Lower leg skin (tissue), 3 donors: Measurements from ENCODE around the gene BACE1-AS.

Source experiments
- CTCF ChIP-seq, 3 donors: fragments of 450-650 bp; IDR thresholded peaks; one replicate each; pipeline ENCODE4 v1.5.1; 2016; ENCODE audit warnings: antibody characterized with exemption in 3 of 3, mild to moderate bottlenecking in 3 of 3, moderate library complexity in 2 of 3
- POLR2A ChIP-seq, 2 donors: fragments of 450-650 bp; IDR thresholded peaks; one replicate each; pipeline ENCODE4 v1.6.1; 2016 to 2017; ENCODE audit warnings: antibody characterized with exemption in 2 of 2, mild to moderate bottlenecking in 1 of 2, moderate library complexity in 1 of 2

GRCh38 chr11:117313091-117313490, 21.9 kb downstream of the BACE1-AS start:
- TF ChIP-seq CTCF (IDR thresholded peaks at IDR 0.05): no peak
- TF ChIP-seq POLR2A (IDR thresholded peaks at IDR 0.05): no peak
